GM23248 (cell line): Measurements from ENCODE around the gene OR56A1. TPM values are rescaled to one million over a fixed set of nuclear protein-coding genes. Genes with fewer than 3 reads are reported as not detected.
A peak's percentile ranks its signal among the peaks of the same experiment; 100 is the strongest.

Experiments
- DNase-seq: peaks from one replicate; pipeline ENCODE4 v3.0.0-alpha.2; 2015
- H2AFZ ChIP-seq: fragments of 200-600 bp; sonication (generic); 2 replicates; pipeline ENCODE4 v1.6.1; 2016; ENCODE audit warnings: antibody characterized with exemption
- H3F3A ChIP-seq: fragments of 200-600 bp; sonication (generic); 2 replicates; pipeline ENCODE4 v1.6.1; 2016; ENCODE audit warnings: mild to moderate bottlenecking, antibody characterized with exemption, mixed run types; ENCODE audit not compliant: insufficient read depth
- H3K27ac ChIP-seq: fragments of 200-600 bp; sonication (generic); 2 replicates; pipeline ENCODE4 v1.5.1; 2016; ENCODE audit warnings: mild to moderate bottlenecking
- H3K27me3 ChIP-seq: fragments of 200-600 bp; sonication (generic); replicated peaks from 2 replicates; pipeline ENCODE4 v1.6.1; 2016; ENCODE audit warnings: mild to moderate bottlenecking; ENCODE audit not compliant: insufficient read depth
- H3K36me3 ChIP-seq: fragments of 200-600 bp; sonication (generic); 2 replicates; pipeline ENCODE4 v1.6.1; 2016; ENCODE audit warnings: low read depth, mild to moderate bottlenecking
- H3K4me1 ChIP-seq: fragments of 200-600 bp; sonication (generic); 2 replicates; pipeline ENCODE4 v1.6.1; 2016; ENCODE audit warnings: mild to moderate bottlenecking; ENCODE audit not compliant: insufficient read depth
- H3K4me2 ChIP-seq: fragments of 200-600 bp; sonication (generic); one replicate; pipeline ENCODE4 v1.6.1; 2016; ENCODE audit warnings: mild to moderate bottlenecking; ENCODE audit not compliant: unreplicated experiment
- H3K4me3 ChIP-seq: fragments of 200-600 bp; sonication (generic); 2 replicates; pipeline ENCODE4 v1.5.1; 2016; ENCODE audit warnings: mild to moderate bottlenecking
- H3K79me2 ChIP-seq: fragments of 200-600 bp; sonication (generic); 2 replicates; pipeline ENCODE4 v1.6.1; 2016; ENCODE audit warnings: mild to moderate bottlenecking; ENCODE audit not compliant: insufficient read depth
- H3K9ac ChIP-seq: fragments of 200-600 bp; sonication (generic); 2 replicates; pipeline ENCODE4 v1.6.1; 2016; ENCODE audit warnings: mild to moderate bottlenecking
- H3K9me2 ChIP-seq: fragments of 200-600 bp; sonication (generic); 2 replicates; pipeline ENCODE4 v1.6.1; 2016; ENCODE audit warnings: mixed run types, mild to moderate bottlenecking, moderate library complexity; ENCODE audit not compliant: insufficient read depth
- H3K9me3 ChIP-seq: fragments of 200-600 bp; sonication (generic); one replicate; pipeline ENCODE4 v1.6.1; 2017; ENCODE audit warnings: low read depth
- H4K20me1 ChIP-seq: fragments of 200-600 bp; sonication (generic); 2 replicates; pipeline ENCODE4 v1.6.0; 2016; ENCODE audit not compliant: insufficient read depth
- EZH2 ChIP-seq: fragments of 200-600 bp; sonication (generic); IDR thresholded peaks from 2 replicates; pipeline ENCODE4 v1.6.1; 2018; ENCODE audit warnings: antibody characterized with exemption, mild to moderate bottlenecking; ENCODE audit not compliant: insufficient read depth, poor library complexity, severe bottlenecking
- EZH2phosphoT487 ChIP-seq: fragments of 200-600 bp; sonication (generic); IDR thresholded peaks from 2 replicates; pipeline ENCODE4 v1.6.1; 2018; ENCODE audit warnings: antibody characterized with exemption, moderate library complexity, mild to moderate bottlenecking, low read depth; ENCODE audit not compliant: insufficient read depth
- WGBS, 2 experiments: methylation state at CpG; one replicate each; pipeline ENCODE4 v1.1.6; 2015 to 2017; ENCODE audit warnings: low lambda C conversion rate in 2 of 2, low coverage in 1 of 2; ENCODE audit errors: missing lambda C conversion rate in 2 of 2; 5-methylcytosine and 5-hydroxymethylcytosine counted together
- in situ Hi-C: fragments of 300-500 bp; cut with MboI; formaldehyde crosslinking; loops from 2 replicates; pipeline ENCODE4 v1.15.0; 2020
- polyA plus RNA-seq: library from polyadenylated mRNA; unstranded; fragments of >200 nt; fragmentation: Nextera tagmentation; extraction: Ambion mirVana; gene quantifications from 2 replicates; pipeline ENCODE4 v1.2.1, GENCODE V29; 2016
- total RNA-seq: library from RNA; depleted of rRNA; stranded (reverse); fragments of >200 nt; shearing (Covaris generic); gene quantifications from 2 replicates; pipeline ENCODE4 v1.2.3, GENCODE V29; 2014

OR56A1 gene
- total and polyA plus RNA-seq, 2 experiments from 2014 or later: not detected

GRCh38 chr11:6055569-6055968, 25.0 kb upstream of the OR56A1 start:
- no peaks in the 10 kb centered on the region for H3K9me3 ChIP-seq
- TF ChIP-seq EZH2: no peak
- no peak for TF ChIP-seq EZH2phosphoT487
- no peak overlapping the region for H3K9ac ChIP-seq
- H3K27ac ChIP-seq: no peak overlapping the region
- in situ Hi-C loops: no loop called here
- no peak for DNase-seq
- H3K4me3 ChIP-seq: no peak overlapping the region
- H4K20me1 ChIP-seq: no peaks in the 10 kb centered on the region
- H3K27me3 ChIP-seq: 0 out of 2 replicates have a peak, but pooled peaks cover 9% of the 10 kb centered on the region
- H3K9me2 ChIP-seq: no peaks in the 10 kb centered on the region
- no peak overlapping the region for H3K4me2 ChIP-seq
- no peaks in the 10 kb centered on the region for H3K36me3 ChIP-seq
- no peak overlapping the region for H2AFZ ChIP-seq
- H3K4me1 ChIP-seq: no peaks in the 10 kb centered on the region
- H3F3A ChIP-seq: no peaks in the 10 kb centered on the region
- H3K79me2 ChIP-seq: no peaks in the 10 kb centered on the region

GRCh38 chr11:6052374-6052773, 21.8 kb upstream of the OR56A1 start:
- no peaks in the 10 kb centered on the region for H3K79me2 ChIP-seq
- no peak for TF ChIP-seq EZH2phosphoT487
- no peak for TF ChIP-seq EZH2
- WGBS, 2 experiments: 19 to 23% methylated on average over 3 of the region's 3 CpGs
- H4K20me1 ChIP-seq: no peaks in the 10 kb centered on the region
- H3K27me3 ChIP-seq: 0 out of 2 replicates have a peak, but pooled peaks cover 7% of the 10 kb centered on the region
- no peaks in the 10 kb centered on the region for H3K9me3 ChIP-seq
- no peak overlapping the region for H3K4me3 ChIP-seq
- H3K27ac ChIP-seq: no peak overlapping the region
- H3K36me3 ChIP-seq: no peaks in the 10 kb centered on the region
- DNase-seq: no peak
- H2AFZ ChIP-seq: no peak overlapping the region
- H3F3A ChIP-seq: no peaks in the 10 kb centered on the region
- no peak overlapping the region for H3K4me2 ChIP-seq
- H3K4me1 ChIP-seq: no peaks in the 10 kb centered on the region
- H3K9me2 ChIP-seq: no peaks in the 10 kb centered on the region
- H3K9ac ChIP-seq: no peak overlapping the region
- in situ Hi-C loops: no loop called here

GRCh38 chr11:6040874-6041273, 10.3 kb upstream of the OR56A1 start:
- in situ Hi-C loops: no loop called here
- no peak overlapping the region for H2AFZ ChIP-seq

GRCh38 chr11:6027501-6027900, 3.1 kb downstream of the OR56A1 start:
- in situ Hi-C loops: loop anchor here (10.0 kb wide), 1 partner anchor 317 kb away; no protein-coding TSS in a partner anchor
- peak; percentile 62 for DNase-seq
- no peaks in the 10 kb centered on the region for H3K9me2 ChIP-seq

More at GRCh38 chr11:6040874-6041273, 10.3 kb upstream of the OR56A1 start:
- Histone ChIP-seq H3K4me3 (no peak overlapping the region), H4K20me1 (no peaks in the 10 kb centered on the region), H3K27ac (no peak overlapping the region), H3K9ac (no peak overlapping the region), H3F3A (no peaks in the 10 kb centered on the region), H3K36me3 (no peaks in the 10 kb centered on the region), H3K4me1 (no peaks in the 10 kb centered on the region), H3K9me3 (no peaks in the 10 kb centered on the region), H3K79me2 (no peaks in the 10 kb centered on the region), H3K27me3 (no peaks in the 10 kb centered on the region), H3K4me2 (no peak overlapping the region), H3K9me2 (no peaks in the 10 kb centered on the region)
- 23 to 27% methylated on average over 4 of the region's 4 CpGs for WGBS, 2 experiments
- DNase-seq: no peak
- TF ChIP-seq EZH2phosphoT487 (no peak), EZH2 (no peak)

GRCh38 chr11:6025056-6025455, 5.5 kb downstream of the OR56A1 start:
- Histone ChIP-seq H3K9ac (no peak overlapping the region), H2AFZ (no peak overlapping the region), H3K9me3 (no peaks in the 10 kb centered on the region), H3K9me2 (no peaks in the 10 kb centered on the region), H3K36me3 (no peaks in the 10 kb centered on the region), H3K4me3 (no peak overlapping the region), H3K27me3 (peaks cover 4% of the 10 kb centered on the region; the same call in 1 of the 2 replicates), H4K20me1 (no peaks in the 10 kb centered on the region), H3K79me2 (no peaks in the 10 kb centered on the region), H3F3A (no peaks in the 10 kb centered on the region), H3K27ac (no peak overlapping the region), H3K4me2 (no peak overlapping the region), H3K4me1 (no peaks in the 10 kb centered on the region)
- DNase-seq: no peak
- 30 to 36% methylated on average over 2 of the region's 2 CpGs for WGBS, 2 experiments
- TF ChIP-seq EZH2 (no peak), EZH2phosphoT487 (no peak)
- in situ Hi-C loops: loop anchor here (10.0 kb wide), 1 partner anchor 320 kb away; no protein-coding TSS in a partner anchor

More at GRCh38 chr11:6027501-6027900, 3.1 kb downstream of the OR56A1 start:
- H3K79me2 ChIP-seq: no peaks in the 10 kb centered on the region
- no peaks in the 10 kb centered on the region for H3K4me1 ChIP-seq
- TF ChIP-seq EZH2phosphoT487: no peak
- TF ChIP-seq EZH2: no peak
- 25 to 45% methylated on average over 1 of the region's 1 CpG for WGBS, 2 experiments
- H3K27me3 ChIP-seq: peaks cover 4% of the 10 kb centered on the region; the same call in 1 of the 2 replicates
- H3K36me3 ChIP-seq: no peaks in the 10 kb centered on the region
- H3K9ac ChIP-seq: no peak overlapping the region
- H2AFZ ChIP-seq: no peak overlapping the region
- H3K9me3 ChIP-seq: no peaks in the 10 kb centered on the region
- no peak overlapping the region for H3K4me2 ChIP-seq
- H4K20me1 ChIP-seq: no peaks in the 10 kb centered on the region
- no peak overlapping the region for H3K27ac ChIP-seq
- no peaks in the 10 kb centered on the region for H3F3A ChIP-seq
- no peak overlapping the region for H3K4me3 ChIP-seq
